Left lung (tissue), 10 donors: ENCODE results near the gene COL5A1. TPM values are rescaled to one million over a fixed set of nuclear protein-coding genes. Genes with fewer than 3 reads are reported as not detected.

Experiments used
- ATAC-seq: fragments of 200-7000 bp; cut with Tn5 transposase; one replicate; pipeline ENCODE4 v1.9.1; 2020; ENCODE audit warnings: moderate library complexity
- DNase-seq, 4 donors: peaks; one replicate each; pipeline ENCODE4 v3.0.0-alpha.2; 2013 to 2020
- H3K27ac ChIP-seq, 2 donors: fragments of 200-600 bp; sonication (generic) in 1 of 2; one replicate each; pipeline versions ENCODE4 v1.5.0 to v1.8.0; 2020 to 2021
- H3K27me3 ChIP-seq, 2 donors: fragments of 200-600 bp; sonication (generic) in 1 of 2; one replicate each; pipeline versions ENCODE4 v1.5.0 to v1.8.0; 2020 to 2021
- H3K36me3 ChIP-seq, 2 donors: fragments of 200-600 bp; sonication (generic) in 1 of 2; one replicate each; pipeline versions ENCODE4 v1.5.0 to v1.8.0; 2020 to 2021
- H3K4me1 ChIP-seq, 2 donors: fragments of 200-600 bp; one replicate each; pipeline ENCODE4 v1.8.0; 2021
- H3K4me3 ChIP-seq, 2 donors: fragments of 200-600 bp; sonication (generic) in 1 of 2; one replicate each; pipeline versions ENCODE4 v1.5.0 to v1.8.0; 2020 to 2021; ENCODE audit warnings: mild to moderate bottlenecking in 1 of 2
- H3K9me3 ChIP-seq, 2 donors: fragments of 200-600 bp; sonication (generic) in 1 of 2; one replicate each; pipeline versions ENCODE4 v1.5.0 to v1.8.0; 2020 to 2021
- intact Hi-C, 2 donors: fragments of 100-400 bp; cut with DNase I; formaldehyde crosslinking; loops; one replicate each; pipeline versions ENCODE4 v1.11.2 to v1.14.2; 2022
- polyA plus RNA-seq, 6 donors: library from polyadenylated mRNA; unstranded; fragments of 120-200 nt; gene quantifications; one replicate each; pipeline ENCODE4 v1.2.1, GENCODE V29; 2013; ENCODE audit not compliant: insufficient read length in 6 of 6
- total RNA-seq, 2 donors: library from RNA; stranded (reverse); fragmentation: NEBNext Ultra II Directional; extraction: Animal tissue kit (Norgen Biotek cat#: 25700); gene quantifications; one replicate each; pipeline ENCODE4 v1.2.1, GENCODE V29; 2021
- TF ChIP-seq, protein P1 (sequence below), 2 donors: fragments of 200-600 bp; sonication (generic) in 1 of 2; IDR thresholded peaks; one replicate each; pipeline versions ENCODE4 v1.5.0 to v1.8.0; 2021; ENCODE audit warnings: antibody characterized with exemption in 2 of 2
- donor health status: DM: no; HTN: yes; CAD: no.
- donor health status: DM: no; HTN: no; CAD: no.

The COL5A1 gene
- total and polyA plus RNA-seq, 8 donors: 168 to 357 (median 213) TPM

DNA sequence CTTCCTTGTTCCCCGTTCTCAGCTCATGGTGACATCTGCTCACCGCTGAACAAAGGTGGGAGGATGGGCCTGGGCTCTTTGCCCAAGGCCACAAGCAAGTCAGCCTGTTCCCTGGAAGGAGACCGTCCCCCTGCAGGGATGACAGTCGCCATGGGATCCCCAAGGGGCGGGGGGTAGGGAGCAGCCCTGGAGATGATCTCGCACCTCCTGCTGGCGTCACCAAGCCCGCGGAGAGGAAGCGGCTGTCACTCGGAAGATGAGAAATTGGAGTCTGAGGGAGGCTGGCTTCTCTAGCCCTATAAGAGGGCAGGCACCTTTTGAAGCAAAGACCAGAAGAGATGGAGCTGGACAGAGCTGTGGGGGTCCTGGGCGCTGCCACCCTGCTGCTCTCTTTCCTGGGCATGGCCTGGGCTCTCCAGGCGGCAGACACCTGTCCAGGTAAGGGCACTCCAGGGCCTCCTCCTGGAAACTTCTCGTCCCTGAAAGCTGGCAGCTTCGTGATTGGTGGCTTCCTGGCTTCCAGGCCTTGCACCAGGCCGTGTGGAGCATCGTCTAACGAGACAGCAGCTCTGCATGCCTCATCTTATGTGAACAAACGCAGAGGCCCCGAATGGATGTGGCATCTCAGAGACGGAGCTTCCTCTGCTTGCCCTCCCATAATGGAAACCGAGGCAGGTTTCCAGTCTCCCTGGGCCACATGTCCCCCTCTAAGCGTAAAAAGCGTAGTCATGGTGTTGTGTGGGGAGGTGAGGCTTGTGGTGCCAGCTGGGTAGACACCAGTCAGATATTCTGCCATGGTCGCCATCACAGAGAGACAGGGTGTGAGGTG is 239.1 kb downstream of the COL5A1 start, which contains the start of gene FCN2:
FCN2 (plus strand) TSS at position 327 of the 829 bp plus-strand sequence; CDS start at position 339, 12 bp downstream.
- DNase-seq (peak in 1 of 4 donors; percentile 59), ATAC-seq (no peak)
- intact Hi-C loops: no loop called here
- peaks cover 0 to 2% of the 10 kb centered on the region in 2 donors for H3K4me1 ChIP-seq
- H3K4me3 ChIP-seq: no peak within 1 kb of the TSS
- no peak within 1 kb of the TSS for H3K27ac ChIP-seq
- H3K9me3 ChIP-seq: no peaks in the 10 kb centered on the region
- TF ChIP-seq, protein P1, sequence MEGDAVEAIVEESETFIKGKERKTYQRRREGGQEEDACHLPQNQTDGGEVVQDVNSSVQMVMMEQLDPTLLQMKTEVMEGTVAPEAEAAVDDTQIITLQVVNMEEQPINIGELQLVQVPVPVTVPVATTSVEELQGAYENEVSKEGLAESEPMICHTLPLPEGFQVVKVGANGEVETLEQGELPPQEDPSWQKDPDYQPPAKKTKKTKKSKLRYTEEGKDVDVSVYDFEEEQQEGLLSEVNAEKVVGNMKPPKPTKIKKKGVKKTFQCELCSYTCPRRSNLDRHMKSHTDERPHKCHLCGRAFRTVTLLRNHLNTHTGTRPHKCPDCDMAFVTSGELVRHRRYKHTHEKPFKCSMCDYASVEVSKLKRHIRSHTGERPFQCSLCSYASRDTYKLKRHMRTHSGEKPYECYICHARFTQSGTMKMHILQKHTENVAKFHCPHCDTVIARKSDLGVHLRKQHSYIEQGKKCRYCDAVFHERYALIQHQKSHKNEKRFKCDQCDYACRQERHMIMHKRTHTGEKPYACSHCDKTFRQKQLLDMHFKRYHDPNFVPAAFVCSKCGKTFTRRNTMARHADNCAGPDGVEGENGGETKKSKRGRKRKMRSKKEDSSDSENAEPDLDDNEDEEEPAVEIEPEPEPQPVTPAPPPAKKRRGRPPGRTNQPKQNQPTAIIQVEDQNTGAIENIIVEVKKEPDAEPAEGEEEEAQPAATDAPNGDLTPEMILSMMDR (IDR thresholded peaks at IDR 0.05): no peak
- H3K36me3 ChIP-seq: no peaks in the 10 kb centered on the region
- H3K27me3 ChIP-seq: peaks cover 0 to 21% of the 10 kb centered on the region in 2 donors

DNA sequence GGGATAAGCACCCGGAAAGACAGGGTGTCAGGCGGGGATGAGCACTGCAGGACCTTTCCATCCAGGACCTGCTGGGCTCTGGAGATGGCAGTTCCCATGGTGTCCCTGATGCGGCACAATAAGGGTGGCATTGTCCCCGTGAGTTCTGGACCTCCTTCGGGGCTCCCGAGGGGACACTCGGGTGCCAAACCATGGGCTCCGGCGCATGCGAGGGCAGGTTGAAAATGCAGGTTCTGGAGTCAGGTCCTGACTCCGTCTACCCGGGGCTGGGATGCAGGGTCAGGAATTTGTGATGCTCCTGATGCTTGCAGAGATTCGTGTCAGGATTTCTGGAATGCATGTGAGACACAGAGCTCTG is 239.7 kb downstream of the COL5A1 start:
- TF ChIP-seq, protein P1 (IDR thresholded peaks at IDR 0.05): no peak
- no peak overlapping the region for H3K4me3 ChIP-seq
- DNase-seq (no peak), ATAC-seq (no peak)
- H3K27me3 ChIP-seq: peaks cover 0 to 21% of the 10 kb centered on the region in 2 donors
- no peaks in the 10 kb centered on the region for H3K36me3 ChIP-seq
- intact Hi-C loops: no loop called here
- H3K9me3 ChIP-seq: no peaks in the 10 kb centered on the region
- H3K4me1 ChIP-seq: no peaks in the 10 kb centered on the region
- no peak overlapping the region for H3K27ac ChIP-seq

DNA sequence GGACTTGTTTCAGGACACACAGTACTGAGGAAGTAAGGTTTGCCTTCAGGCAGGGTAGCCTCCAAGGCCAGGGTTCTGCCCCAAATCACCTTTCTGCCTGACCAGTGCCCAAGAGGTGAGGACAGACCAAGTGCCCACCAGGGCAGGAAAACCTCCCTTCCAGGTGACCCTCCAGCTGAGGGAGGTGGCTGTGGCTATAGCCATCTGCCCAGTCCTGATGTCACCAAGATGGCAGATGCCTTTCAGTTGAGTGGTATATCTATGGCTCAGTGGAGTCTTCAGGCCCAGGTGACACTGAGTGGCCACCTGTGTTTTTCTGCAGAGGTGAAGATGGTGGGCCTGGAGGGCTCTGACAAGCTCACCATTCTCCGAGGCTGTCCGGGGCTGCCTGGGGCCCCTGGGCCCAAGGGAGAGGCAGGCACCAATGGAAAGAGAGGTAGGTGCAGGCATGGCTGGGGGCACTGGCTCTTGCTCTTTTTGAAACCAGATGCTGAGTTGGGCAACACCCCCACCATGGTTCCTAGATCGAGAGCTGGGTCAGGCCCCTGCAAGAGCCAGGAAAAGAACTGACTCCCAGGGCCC is 240.7 kb downstream of the COL5A1 start:
- Histone ChIP-seq H3K27me3 (peaks cover 0 to 26% of the 10 kb centered on the region in 2 donors), H3K36me3 (no peaks in the 10 kb centered on the region), H3K4me3 (no peak overlapping the region), H3K4me1 (no peaks in the 10 kb centered on the region), H3K27ac (no peak overlapping the region), H3K9me3 (no peaks in the 10 kb centered on the region)
- intact Hi-C loops: no loop called here
- TF ChIP-seq, protein P1 (IDR thresholded peaks at IDR 0.05): no peak
- ATAC-seq (no peak), DNase-seq (no peak)

DNA sequence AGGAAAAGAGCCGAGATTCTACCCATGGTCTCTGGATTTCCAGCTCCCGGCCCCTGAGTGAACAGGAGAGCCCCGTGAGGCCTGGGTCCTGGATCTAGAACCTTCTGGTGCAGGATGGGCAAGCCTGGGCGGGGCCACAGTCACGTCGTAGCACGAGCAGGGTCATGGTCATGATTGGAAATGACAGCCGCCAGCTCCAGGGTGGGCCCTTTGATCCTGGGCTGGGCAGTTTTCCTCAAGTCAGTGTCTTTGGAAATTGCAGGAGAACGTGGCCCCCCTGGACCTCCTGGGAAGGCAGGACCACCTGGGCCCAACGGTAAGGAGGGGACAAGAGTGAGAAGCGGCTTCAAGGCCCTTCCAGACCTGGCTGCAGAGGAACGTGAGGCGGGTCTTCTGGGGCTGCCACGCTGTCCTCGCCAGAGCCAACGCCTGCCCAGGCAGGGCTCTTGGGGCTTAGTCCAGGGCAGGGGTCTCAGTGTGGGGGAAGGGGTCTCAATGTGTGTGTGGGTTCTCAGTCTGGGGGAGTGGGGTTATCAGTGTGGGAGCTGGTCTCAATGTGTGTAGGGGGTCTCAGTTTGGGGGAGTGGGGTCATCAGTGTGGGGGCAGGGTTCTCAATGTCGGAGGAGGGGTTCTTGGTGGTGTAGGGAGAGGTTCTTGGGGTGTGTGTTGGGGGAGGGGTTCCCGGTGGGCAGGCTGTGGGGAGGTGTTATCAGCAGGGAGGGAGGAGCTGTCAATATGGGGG is 241.6 kb downstream of the COL5A1 start:
- no peak for DNase-seq
- ATAC-seq: no peak

More for the DNA sequence above, 241.6 kb downstream of the COL5A1 start:
- no peaks in the 10 kb centered on the region for H3K9me3 ChIP-seq
- H3K4me3 ChIP-seq: no peak overlapping the region
- TF ChIP-seq, protein P1 (IDR thresholded peaks at IDR 0.05): no peak
- H3K27me3 ChIP-seq: peaks cover 0 to 35% of the 10 kb centered on the region in 2 donors
- H3K4me1 ChIP-seq: no peaks in the 10 kb centered on the region
- no peak overlapping the region for H3K27ac ChIP-seq
- no peaks in the 10 kb centered on the region for H3K36me3 ChIP-seq
- intact Hi-C loops: no loop called here
